H1 (cell line): Measurements from ENCODE around the gene WDR31. TPM values are rescaled to one million over a fixed set of nuclear protein-coding genes. Genes with fewer than 3 reads are reported as not detected.

ENCODE experiments used
- CTCF ChIA-PET: fragments of 300-600 bp; sonication (Branson Sonifier 250); formaldehyde crosslinking; loops from one replicate; lab custom pipeline; 2021; ENCODE audit not compliant: partially characterized antibody; lab: Charles Lee
- POLR2A ChIA-PET: fragments of 300-600 bp; sonication (Branson Sonifier 250); formaldehyde crosslinking; loops from one replicate; lab custom pipeline; 2021; ENCODE audit warnings: inconsistent platforms; ENCODE audit not compliant: partially characterized antibody; lab: Charles Lee
- DNase-seq, 2 experiments: peaks; one replicate each; pipeline versions ENCODE4 v3.0.0 to v3.0.0-alpha.2; 2010 to 2022; ENCODE audit warnings: low spot score in 2 of 2, low read depth in 1 of 2, mixed read lengths in 1 of 2
- FAIRE-seq: peaks from 2 replicates; lab custom pipeline; 2011; peaks lifted over from hg19 to GRCh38; lab: Jason Lieb, UNC
- H2AFZ ChIP-seq: 2 replicates; pipeline ENCODE4 v1.8.1; 2012; ENCODE audit warnings: low read length, inconsistent platforms
- H2AK5ac ChIP-seq: 2 replicates; pipeline ENCODE4 v1.6.1; 2013; ENCODE audit warnings: low read depth, low read length
- H2BK120ac ChIP-seq: replicated peaks from 2 replicates; pipeline ENCODE3; 2013; ENCODE audit warnings: low read depth, low read length, inconsistent platforms
- H2BK12ac ChIP-seq: 2 replicates; pipeline ENCODE4 v1.6.1; 2013; ENCODE audit warnings: low read depth, low read length
- H2BK15ac ChIP-seq: 2 replicates; pipeline ENCODE4 v1.6.1; 2013; ENCODE audit warnings: low read length
- H2BK20ac ChIP-seq: 2 replicates; pipeline ENCODE4 v1.6.1; 2013; ENCODE audit warnings: low read length
- H2BK5ac ChIP-seq: 2 replicates; pipeline ENCODE4 v1.6.1; 2013; ENCODE audit warnings: low read depth, low read length
- H3K14ac ChIP-seq: 2 replicates; pipeline ENCODE4 v1.6.1; 2013; ENCODE audit warnings: inconsistent platforms; ENCODE audit not compliant: insufficient read length
- H3K18ac ChIP-seq: 2 replicates; pipeline ENCODE4 v1.6.1; 2013; ENCODE audit warnings: low read length; ENCODE audit errors: extremely low read depth
- H3K23ac ChIP-seq: 2 replicates; pipeline ENCODE4 v1.6.1; 2013; ENCODE audit warnings: inconsistent platforms; ENCODE audit not compliant: insufficient read length
- H3K23me2 ChIP-seq: 2 replicates; pipeline ENCODE4 v1.6.1; 2013; ENCODE audit warnings: low read depth, low read length
- H3K27ac ChIP-seq: 2 replicates; pipeline ENCODE4 v1.6.1; 2011; ENCODE audit warnings: low read depth, low read length, inconsistent platforms
- H3K27me3 ChIP-seq, 4 experiments: replicated peaks in 1 of 4; 1 replicate in 1 of 4; 2 replicates in 3 of 4; pipeline versions ENCODE4 v1.6.1 to v1.8.1; 2011 to 2013; ENCODE audit warnings: low read length in 3 of 4, mild to moderate bottlenecking in 3 of 4, inconsistent platforms in 2 of 4, mixed read lengths in 2 of 4, moderate library complexity in 1 of 4; ENCODE audit not compliant: control insufficient read depth in 3 of 4, insufficient read depth in 3 of 4; ENCODE audit errors: extremely low read depth in 1 of 4
- H3K36me3 ChIP-seq, 4 experiments: 2 replicates each; pipeline versions ENCODE4 v1.6.1 to v1.8.1; 2011 to 2013; ENCODE audit warnings: mild to moderate bottlenecking in 4 of 4, low read length in 3 of 4, moderate library complexity in 2 of 4, control low read depth in 1 of 4, inconsistent platforms in 1 of 4; ENCODE audit not compliant: insufficient read depth in 4 of 4, control insufficient read depth in 2 of 4
- H3K4ac ChIP-seq: replicated peaks from 2 replicates; pipeline ENCODE3; 2013; ENCODE audit warnings: low read length, low read depth, mixed read lengths, inconsistent platforms; ENCODE audit not compliant: insufficient read length
- H3K4me1 ChIP-seq, 4 experiments: replicated peaks in 1 of 4; 1 replicate in 1 of 4; 2 replicates in 3 of 4; pipeline versions ENCODE4 v1.6.1 to v1.8.1; 2011 to 2013; ENCODE audit warnings: low read length in 3 of 4, inconsistent platforms in 2 of 4, mixed read lengths in 1 of 4; ENCODE audit not compliant: insufficient read depth in 4 of 4, control insufficient read depth in 3 of 4
- H3K4me2 ChIP-seq, 2 experiments: 2 replicates each; pipeline versions ENCODE4 v1.6.1 to v1.8.1; 2011 to 2013; ENCODE audit warnings: low read depth in 2 of 2, low read length in 2 of 2, control low read depth in 1 of 2, inconsistent platforms in 1 of 2, mild to moderate bottlenecking in 1 of 2; ENCODE audit not compliant: insufficient read depth in 1 of 2
- H3K4me3 ChIP-seq, 4 experiments: fragments of 200-600, 300-600 bp in 1 of 4; sonication (generic), shearing (Covaris generic), sonication (Bioruptor Twin) in 1 of 4; 2 replicates each; pipeline versions ENCODE4 v1.5.1 to v1.8.1; 2011 to 2016; ENCODE audit warnings: low read length in 4 of 4, low read depth in 3 of 4, control low read depth in 2 of 4, inconsistent platforms in 2 of 4, mild to moderate bottlenecking in 2 of 4, mixed read lengths in 1 of 4, moderate library complexity in 1 of 4; ENCODE audit not compliant: insufficient read depth in 2 of 4; ENCODE audit errors: extremely low read depth in 1 of 4
- H3K56ac ChIP-seq: replicated peaks from 2 replicates; pipeline ENCODE3; 2013; ENCODE audit warnings: low read depth, mild to moderate bottlenecking, mixed read lengths, low read length, inconsistent platforms; ENCODE audit not compliant: insufficient read length
- H3K79me1 ChIP-seq: 2 replicates; pipeline ENCODE4 v1.6.1; 2013; ENCODE audit warnings: low read depth, low read length, control low read depth
- H3K79me2 ChIP-seq, 2 experiments: 2 replicates each; pipeline versions ENCODE4 v1.6.1 to v1.8.1; 2012 to 2013; ENCODE audit warnings: low read length in 2 of 2, mild to moderate bottlenecking in 2 of 2, inconsistent platforms in 1 of 2; ENCODE audit not compliant: insufficient read depth in 2 of 2, control insufficient read depth in 1 of 2
- H3K9ac ChIP-seq, 4 experiments: replicated peaks in 1 of 4; 1 replicate in 1 of 4; 2 replicates in 3 of 4; pipeline versions ENCODE4 v1.6.1 to v1.8.1; 2011 to 2013; ENCODE audit warnings: low read depth in 3 of 4, low read length in 3 of 4, control low read depth in 2 of 4, mild to moderate bottlenecking in 2 of 4, moderate library complexity in 2 of 4, inconsistent platforms in 1 of 4; ENCODE audit errors: extremely low read depth in 1 of 4
- H3K9me3 ChIP-seq, 2 experiments: 2 replicates each; pipeline versions ENCODE4 v1.6.1 to v1.8.1; 2012 to 2013; ENCODE audit warnings: mild to moderate bottlenecking in 2 of 2, moderate library complexity in 2 of 2, control low read depth in 1 of 2, inconsistent platforms in 1 of 2, low read depth in 1 of 2, low read length in 1 of 2, mixed read lengths in 1 of 2; ENCODE audit not compliant: insufficient read depth in 2 of 2
- H4K20me1 ChIP-seq, 2 experiments: replicated peaks in 1 of 2; 2 replicates each; pipeline versions ENCODE3 to v1.8.1; 2011 to 2013; ENCODE audit warnings: inconsistent platforms in 2 of 2, low read length in 2 of 2, mild to moderate bottlenecking in 1 of 2; ENCODE audit not compliant: insufficient read depth in 2 of 2, control insufficient read depth in 1 of 2
- H4K5ac ChIP-seq: 2 replicates; pipeline ENCODE4 v1.6.1; 2013; ENCODE audit warnings: low read length, low read depth, mixed read lengths, inconsistent platforms; ENCODE audit not compliant: insufficient read length
- H4K8ac ChIP-seq: 2 replicates; pipeline ENCODE4 v1.8.0; 2013; ENCODE audit warnings: mild to moderate bottlenecking, moderate library complexity, low read length, inconsistent platforms; ENCODE audit not compliant: insufficient read depth; ENCODE audit errors: extremely low read depth
- H4K91ac ChIP-seq: replicated peaks from 2 replicates; pipeline ENCODE3; 2013; ENCODE audit warnings: low read length, mixed read lengths, inconsistent platforms; ENCODE audit not compliant: insufficient read length
- ATF3 ChIP-seq: IDR thresholded peaks from 2 replicates; pipeline ENCODE4 v1.6.1; 2011; ENCODE audit warnings: low read depth, mild to moderate bottlenecking, low read length; ENCODE audit not compliant: insufficient read depth
- CHD2 ChIP-seq: IDR thresholded peaks from 2 replicates; pipeline ENCODE4 v1.6.1; 2012; ENCODE audit warnings: low read length, improper control_type of control experiment
- CTBP2 ChIP-seq: IDR thresholded peaks from 2 replicates; pipeline ENCODE4 v1.7.0; 2011; ENCODE audit warnings: borderline replicate concordance, mild to moderate bottlenecking, moderate library complexity, mixed read lengths, low read length; ENCODE audit not compliant: insufficient read depth, insufficient read length
- E2F6 ChIP-seq: IDR thresholded peaks from 2 replicates; pipeline ENCODE4 v1.6.1; 2012; ENCODE audit warnings: inconsistent platforms
- EGR1 ChIP-seq: IDR thresholded peaks from 2 replicates; pipeline ENCODE4 v1.6.1; 2011; ENCODE audit warnings: low read depth, low read length, borderline replicate concordance
- POLR2A ChIP-seq, 2 experiments: IDR thresholded peaks; 1 replicate in 1 of 2; 2 replicates in 1 of 2; pipeline ENCODE4 v1.6.1; 2011; ENCODE audit warnings: low read depth in 2 of 2, low read length in 2 of 2, mild to moderate bottlenecking in 2 of 2; ENCODE audit errors: control extremely low read depth in 1 of 2
- SAP30 ChIP-seq: fragments of 300-600 bp; sonication (generic); IDR thresholded peaks from 2 replicates; pipeline ENCODE4 v1.7.1; 2012; ENCODE audit warnings: low read length, moderate library complexity, mild to moderate bottlenecking, inconsistent platforms; ENCODE audit not compliant: insufficient read depth, insufficient replicate concordance
- SIX5 ChIP-seq: IDR thresholded peaks from 2 replicates; pipeline ENCODE4 v1.6.1; 2011; ENCODE audit warnings: mild to moderate bottlenecking, low read depth, low read length
- TBP ChIP-seq: IDR thresholded peaks from 2 replicates; pipeline ENCODE4 v1.6.1; 2011; ENCODE audit warnings: low read depth, low read length, improper control_type of control experiment
- YY1 ChIP-seq: IDR thresholded peaks from 2 replicates; pipeline ENCODE4 v1.6.1; 2011; ENCODE audit warnings: low read depth, mild to moderate bottlenecking, low read length
- WGBS, 2 experiments: shearing (Covaris generic) in 1 of 2; methylation state at CpG; one replicate each; pipeline versions ENCODE4 v1.1.6 to v1.1.7; 2013 to 2015; ENCODE audit warnings: low lambda C conversion rate in 2 of 2, mixed read lengths in 2 of 2, inconsistent platforms in 1 of 2, low coverage in 1 of 2, missing lambda C conversion rate in 1 of 2; ENCODE audit not compliant: insufficient replicate concordance in 2 of 2, insufficient coverage in 1 of 2, insufficient read length in 1 of 2; ENCODE audit errors: extremely low coverage in 1 of 2, missing lambda C conversion rate in 1 of 2; 5-methylcytosine and 5-hydroxymethylcytosine counted together
- polyA plus RNA-seq, 7 experiments: library from polyadenylated mRNA; depleted of rRNA in 3 of 7; stranded (reverse) in 5 of 7; unstranded in 2 of 7; fragments of >200 nt in 5 of 7; fragments of 200-250 nt in 2 of 7; gene quantifications; 1 replicate in 5 of 7; 2 replicates in 1 of 7; 4 replicates in 1 of 7; pipeline versions ENCODE4 v1.2.1 to v1.2.3, GENCODE V29; 2011 to 2013; ENCODE audit warnings: missing spikeins in 2 of 7, mixed read lengths in 2 of 7
- total RNA-seq: library from RNA; stranded (reverse); fragmentation: NEBNext Ultra II Directional; extraction: Animal tissue kit (Norgen Biotek cat#: 25700); gene quantifications from 2 replicates; pipeline ENCODE4 v1.2.1, GENCODE V29; 2021

Gene WDR31
- total and polyA plus RNA-seq, 2 of the 8 experiments (the other 6 are each of a cell fraction or from before 2014, with no cell fraction given): 0.27 to 0.28 TPM

GRCh38 chr9:113375057-113376023, 35.3 kb upstream of the WDR31 start:
- POLR2A ChIA-PET: interaction anchor here (1.0 to 2.2 kb wide), 4 partner anchors 13 to 48 kb away, joined by 3 to 11 read pairs (median 5); partner anchors contain the start of gene WDR31
- no peak for TF ChIP-seq CTBP2
- TF ChIP-seq E2F6: no peak
- TF ChIP-seq SAP30: no peak
- TF ChIP-seq CHD2: no peak
- no peak for TF ChIP-seq ATF3
- TF ChIP-seq TBP: no peak
- TF ChIP-seq YY1: no peak
- no peak for TF ChIP-seq SIX5
- TF ChIP-seq EGR1: no peak
- no peak for TF ChIP-seq POLR2A (IDR thresholded peaks at IDR 0.05; ENCODE audit: control extremely low read depth in 1 of 2, low read depth in 2 of 2, low read length in 2 of 2)

More at GRCh38 chr9:113375057-113376023, 35.3 kb upstream of the WDR31 start:
- Histone ChIP-seq H2BK5ac (no peak overlapping the region), H4K20me1 (peaks cover 0 to 2% of the 10 kb centered on the region in 2 experiments), H2AFZ (no peak overlapping the region), H4K91ac (no peak overlapping the region), H3K9ac (no peak overlapping the region), H3K4me3 (peak overlapping the region in 1 of 4 experiments; percentile 98; a peak in 2 of 8 replicates), H3K79me2 (peaks cover 0 to 5% of the 10 kb centered on the region in 2 experiments; a peak in 1 of 4 replicates), H3K4me1 (peaks cover 0 to 5% (median 2%) of the 10 kb centered on the region in 4 experiments; a peak in 3 of 7 replicates), H2BK15ac (no peak overlapping the region), H3K27ac (no peak overlapping the region), H3K56ac (no peak overlapping the region), H2AK5ac (no peak overlapping the region), H3K79me1 (no peaks in the 10 kb centered on the region), H2BK120ac (no peak overlapping the region), H2BK12ac (no peak overlapping the region), H4K8ac (no peak overlapping the region), H3K23me2 (peaks cover 3% of the 10 kb centered on the region; the same call in 1 of the 2 replicates), H3K9me3 (no peaks in the 10 kb centered on the region), H3K23ac (no peak overlapping the region), H2BK20ac (no peak overlapping the region), H3K4me2 (peak overlapping the region; percentile 2 to 56; a peak in 2 of 4 replicates), H3K4ac (no peak overlapping the region), H3K36me3 (peaks cover 0 to 19% (median 2%) of the 10 kb centered on the region in 4 experiments; a peak in 4 of 8 replicates), H3K27me3 (no peaks in the 10 kb centered on the region; a peak in 1 of 7 replicates), H3K18ac (no peak overlapping the region), H4K5ac (no peak overlapping the region), H3K14ac (no peak overlapping the region)
- DNase-seq (no peak), FAIRE-seq (no peak)
- WGBS, 2 experiments: 89% methylated on average over 5 of the region's 6 CpGs; no CpG with 5 or more reads in 1 of the 2 experiments
- CTCF ChIA-PET: interaction anchor here (0.6 to 1.8 kb wide), 9 partner anchors 9 to 204 kb away, joined by 3 to 4 read pairs (median 3); no protein-coding TSS in a partner anchor
